ENCODE measurements around the gene SCARB1.

DNA sequence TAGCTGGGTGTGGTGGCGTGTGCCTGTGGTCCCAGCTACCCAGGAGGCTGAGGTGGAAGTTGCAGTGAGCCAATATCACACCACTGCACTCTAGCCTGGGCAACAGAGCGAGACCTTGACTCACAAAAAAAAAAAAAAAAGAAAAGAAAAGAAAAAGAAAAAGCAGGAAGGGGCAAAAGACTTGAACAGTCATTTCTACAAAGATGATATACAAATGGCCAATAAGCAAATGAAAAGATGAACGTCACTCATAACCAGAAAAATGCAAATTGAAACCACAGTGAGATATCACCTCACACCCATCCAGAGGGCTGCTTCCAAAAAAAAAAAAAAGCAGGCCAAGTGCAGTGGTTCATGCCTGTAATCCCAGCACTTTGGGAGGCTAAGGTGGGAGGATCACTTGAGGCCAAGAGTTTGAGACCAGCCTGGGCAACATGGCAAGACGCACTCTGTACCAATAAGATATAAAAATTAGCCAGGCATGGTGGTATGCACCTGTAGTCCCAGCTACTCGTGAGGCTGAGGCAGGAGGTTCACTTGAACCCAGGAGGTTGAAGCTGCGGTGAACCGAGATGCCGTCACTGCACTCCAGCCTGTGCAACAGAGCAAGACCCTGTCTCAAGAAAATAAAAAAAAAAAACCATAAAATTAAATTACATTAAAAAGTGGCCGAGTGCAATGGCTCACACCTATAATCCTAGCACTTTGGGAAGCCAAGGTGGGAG is 30.3 kb upstream of the SCARB1 start:
- TF ChIP-seq ZNF518B (CRISPR knock-in tag; IDR thresholded peaks at IDR 0.05) (no peak), MAFK (IDR thresholded peaks at IDR 0.05; ENCODE audit: low read length) (no peak), BMI1 (IDR thresholded peaks at IDR 0.05; ENCODE audit: low read length) (no peak), NRF1 (conservative IDR thresholded peaks at IDR 0.05 in 1 of 2, IDR thresholded peaks at IDR 0.05 in 1 of 2) (no peak), CHD2 (IDR thresholded peaks at IDR 0.05; ENCODE audit: low read depth, low read length) (no peak), EZH2 (IDR thresholded peaks at IDR 0.05; ENCODE audit: borderline replicate concordance, low read depth, low read length) (no peak), ZBTB26 (CRISPR knock-in tag; IDR thresholded peaks at IDR 0.05) (no peak), ESRRA (IDR thresholded peaks at IDR 0.05; ENCODE audit: borderline replicate concordance, low read depth) (no peak), FOS (IDR thresholded peaks at IDR 0.05; ENCODE audit: extremely low read depth, insufficient read length) (no peak)
- TF ChIP-seq, protein P1, sequence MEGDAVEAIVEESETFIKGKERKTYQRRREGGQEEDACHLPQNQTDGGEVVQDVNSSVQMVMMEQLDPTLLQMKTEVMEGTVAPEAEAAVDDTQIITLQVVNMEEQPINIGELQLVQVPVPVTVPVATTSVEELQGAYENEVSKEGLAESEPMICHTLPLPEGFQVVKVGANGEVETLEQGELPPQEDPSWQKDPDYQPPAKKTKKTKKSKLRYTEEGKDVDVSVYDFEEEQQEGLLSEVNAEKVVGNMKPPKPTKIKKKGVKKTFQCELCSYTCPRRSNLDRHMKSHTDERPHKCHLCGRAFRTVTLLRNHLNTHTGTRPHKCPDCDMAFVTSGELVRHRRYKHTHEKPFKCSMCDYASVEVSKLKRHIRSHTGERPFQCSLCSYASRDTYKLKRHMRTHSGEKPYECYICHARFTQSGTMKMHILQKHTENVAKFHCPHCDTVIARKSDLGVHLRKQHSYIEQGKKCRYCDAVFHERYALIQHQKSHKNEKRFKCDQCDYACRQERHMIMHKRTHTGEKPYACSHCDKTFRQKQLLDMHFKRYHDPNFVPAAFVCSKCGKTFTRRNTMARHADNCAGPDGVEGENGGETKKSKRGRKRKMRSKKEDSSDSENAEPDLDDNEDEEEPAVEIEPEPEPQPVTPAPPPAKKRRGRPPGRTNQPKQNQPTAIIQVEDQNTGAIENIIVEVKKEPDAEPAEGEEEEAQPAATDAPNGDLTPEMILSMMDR (IDR thresholded peaks at IDR 0.05 in 2 of 3, conservative IDR thresholded peaks at IDR 0.05 in 1 of 3; ENCODE audit: insufficient read depth in 2 of 3, low read depth in 1 of 3, low read length in 3 of 3) = no peak
